ACHN (cell line): Measurements from ENCODE around the gene ZNG1A.
A peak's percentile ranks its signal among the peaks of the same experiment; 100 is the strongest.
"Not testable (repeated sequence)": the region's sequence is repeated elsewhere in the genome, so short reads cannot be mapped to it uniquely, and the experiment has no call there.

Experiments
- DNase-seq: peaks from one replicate; pipeline ENCODE4 v3.0.0-alpha.2; 2015
- in situ Hi-C: cut with HindIII; loops from 2 replicates; pipeline ENCODE4 v1.10.0; 2017; ENCODE audit warnings: low sequenced_read_pairs, low pct_ligation_motif_present, low pct_unique_long_range_greater_than_20kb

Gene ZNG1A

GRCh38 chr9:209143-209758 is 30.4 kb upstream of the ZNG1A start:
- in situ Hi-C loops: no loop called here
- no peak for DNase-seq

GRCh38 chr9:206481-206880 is 27.6 kb upstream of the ZNG1A start:
- DNase-seq: no peak
- in situ Hi-C loops: no loop called here

GRCh38 chr9:199601-200000 is 20.7 kb upstream of the ZNG1A start:
- in situ Hi-C loops, DNase-seq: not testable (repeated sequence)

GRCh38 chr9:178140-178825 is 573 bp downstream of the ZNG1A start:
- in situ Hi-C loops, DNase-seq: not testable (repeated sequence)

GRCh38 chr9:169757-170156 is 9.1 kb downstream of the ZNG1A start:
- DNase-seq, in situ Hi-C loops: not testable (repeated sequence)

- in situ Hi-C loops: not testable (repeated sequence)
Observed at GRCh38 chr9:159871-160270, 19.0 kb downstream of the ZNG1A start.

GRCh38 chr9:151173-151572 is 27.7 kb downstream of the ZNG1A start:
- in situ Hi-C loops, DNase-seq: not testable (repeated sequence)

More at GRCh38 chr9:159871-160270, 19.0 kb downstream of the ZNG1A start:
- not testable (repeated sequence) for DNase-seq

GRCh38 chr9:139880-140279 is 39.0 kb downstream of the ZNG1A start:
- in situ Hi-C loops, DNase-seq: not testable (repeated sequence)

GRCh38 chr9:117995-118467 is 60.8 kb downstream of the ZNG1A start, which contains the start of gene FOXD4:
FOXD4 (minus strand) TSS chr9:118417; CDS start chr9:118119, 298 bp downstream.
- in situ Hi-C loops: not testable (repeated sequence)

GRCh38 chr9:117144-117994 is 61.5 kb downstream of the ZNG1A start:
- in situ Hi-C loops, DNase-seq: not testable (repeated sequence)

More at GRCh38 chr9:117995-118467, 60.8 kb downstream of the ZNG1A start, which contains the start of gene FOXD4:
- DNase-seq: not testable (repeated sequence)

- in situ Hi-C loops, DNase-seq: not testable (repeated sequence)
Observed at GRCh38 chr9:116239-117077, 62.4 kb downstream of the ZNG1A start.

GRCh38 chr9:115118-115451 is 63.8 kb downstream of the ZNG1A start:
- in situ Hi-C loops, DNase-seq: not testable (repeated sequence)

GRCh38 chr9:114267-115117 is 64.4 kb downstream of the ZNG1A start:
- DNase-seq: peak; percentile 13
- in situ Hi-C loops: not testable (repeated sequence)

- in situ Hi-C loops: not testable (repeated sequence)
- peak; percentile 3 for DNase-seq
Observed at GRCh38 chr9:113468-114266, 65.2 kb downstream of the ZNG1A start.

GRCh38 chr9:112589-113467 is 66.0 kb downstream of the ZNG1A start:
- in situ Hi-C loops, DNase-seq: not testable (repeated sequence)

- DNase-seq, in situ Hi-C loops: not testable (repeated sequence)
Observed at GRCh38 chr9:110672-111071, 68.2 kb downstream of the ZNG1A start.
